Measurements from ENCODE around the gene DLG2. TPM values are rescaled to one million over a fixed set of nuclear protein-coding genes. Genes with fewer than 3 reads are reported as not detected.

The DLG2 gene
- total RNA-seq, 4 donors from 2014 or later, result 11.0 to 34.2 (median 19.8) TPM

DNA sequence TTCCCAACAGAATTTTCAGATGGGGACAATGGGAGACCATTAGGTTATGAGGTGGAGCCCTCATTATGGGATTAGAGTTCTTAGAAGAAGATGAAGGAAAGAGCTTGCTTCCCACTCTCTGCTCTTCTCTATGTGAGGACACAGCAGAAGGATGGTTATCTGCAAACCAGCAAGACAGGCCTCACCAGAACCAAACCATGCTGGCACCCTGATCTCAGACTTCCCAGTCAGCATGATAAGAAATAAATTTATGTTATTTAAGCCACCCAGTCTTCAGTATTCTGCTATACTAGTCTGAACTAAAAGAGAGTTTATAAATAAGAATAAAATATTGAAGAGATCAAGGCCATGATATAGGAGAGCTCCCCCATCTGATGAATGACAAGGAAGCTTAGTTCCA lies 1394.6 kb downstream of the DLG2 start:
- no peaks in the 10 kb centered on the region for H3K4me1 ChIP-seq
- no peaks in the 10 kb centered on the region for H3K36me3 ChIP-seq
- H3K4me3 ChIP-seq, result no peak overlapping the region
- H3K27ac ChIP-seq, result no peak overlapping the region
- TF ChIP-seq, protein P1, sequence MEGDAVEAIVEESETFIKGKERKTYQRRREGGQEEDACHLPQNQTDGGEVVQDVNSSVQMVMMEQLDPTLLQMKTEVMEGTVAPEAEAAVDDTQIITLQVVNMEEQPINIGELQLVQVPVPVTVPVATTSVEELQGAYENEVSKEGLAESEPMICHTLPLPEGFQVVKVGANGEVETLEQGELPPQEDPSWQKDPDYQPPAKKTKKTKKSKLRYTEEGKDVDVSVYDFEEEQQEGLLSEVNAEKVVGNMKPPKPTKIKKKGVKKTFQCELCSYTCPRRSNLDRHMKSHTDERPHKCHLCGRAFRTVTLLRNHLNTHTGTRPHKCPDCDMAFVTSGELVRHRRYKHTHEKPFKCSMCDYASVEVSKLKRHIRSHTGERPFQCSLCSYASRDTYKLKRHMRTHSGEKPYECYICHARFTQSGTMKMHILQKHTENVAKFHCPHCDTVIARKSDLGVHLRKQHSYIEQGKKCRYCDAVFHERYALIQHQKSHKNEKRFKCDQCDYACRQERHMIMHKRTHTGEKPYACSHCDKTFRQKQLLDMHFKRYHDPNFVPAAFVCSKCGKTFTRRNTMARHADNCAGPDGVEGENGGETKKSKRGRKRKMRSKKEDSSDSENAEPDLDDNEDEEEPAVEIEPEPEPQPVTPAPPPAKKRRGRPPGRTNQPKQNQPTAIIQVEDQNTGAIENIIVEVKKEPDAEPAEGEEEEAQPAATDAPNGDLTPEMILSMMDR (IDR thresholded peaks at IDR 0.05), result no peak
- no peak for TF ChIP-seq POLR2AphosphoS5 (IDR thresholded peaks at IDR 0.05)
- no peak for TF ChIP-seq EP300 (IDR thresholded peaks at IDR 0.05)
- no peak for TF ChIP-seq POLR2A (IDR thresholded peaks at IDR 0.05)
- H3K27me3 ChIP-seq, result no peaks in the 10 kb centered on the region
- no peaks in the 10 kb centered on the region for H3K9me3 ChIP-seq
- ATAC-seq, result no peak

DNA sequence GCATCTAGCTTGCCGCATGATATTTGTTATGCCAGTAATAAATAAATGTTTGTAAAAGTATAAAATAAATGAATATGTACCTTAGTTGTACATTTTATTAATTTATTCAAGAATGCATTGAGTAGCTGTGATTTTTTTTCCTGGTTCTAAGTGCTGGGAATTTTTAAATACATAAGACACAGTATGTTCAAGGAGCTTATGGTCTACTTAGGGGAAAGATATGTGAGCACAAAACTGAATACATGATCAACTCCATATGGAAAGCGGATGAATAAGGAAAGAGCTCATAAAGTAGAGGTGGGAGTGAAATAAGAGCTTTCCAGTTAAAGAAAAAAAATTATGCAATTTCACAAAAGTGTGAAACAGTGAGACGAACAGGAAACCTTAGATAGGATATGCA lies 1396.7 kb downstream of the DLG2 start:
- peaks cover 0 to 3% (median 0%) of the 10 kb centered on the region in 3 donors for H3K4me1 ChIP-seq
- no peak for ATAC-seq
- H3K27ac ChIP-seq, result no peak overlapping the region
- TF ChIP-seq EP300 (IDR thresholded peaks at IDR 0.05), result no peak
- TF ChIP-seq, protein P1 (IDR thresholded peaks at IDR 0.05), result no peak
- TF ChIP-seq POLR2A (IDR thresholded peaks at IDR 0.05), result no peak
- no peak for TF ChIP-seq POLR2AphosphoS5 (IDR thresholded peaks at IDR 0.05)
- no peaks in the 10 kb centered on the region for H3K9me3 ChIP-seq
- no peaks in the 10 kb centered on the region for H3K36me3 ChIP-seq
- H3K4me3 ChIP-seq, result no peak overlapping the region
- H3K27me3 ChIP-seq, result no peaks in the 10 kb centered on the region
- 86% methylated on average over 3 of the region's 3 CpGs for WGBS, 2 donors (ENCODE audit: low coverage in 1 of 2)

DNA sequence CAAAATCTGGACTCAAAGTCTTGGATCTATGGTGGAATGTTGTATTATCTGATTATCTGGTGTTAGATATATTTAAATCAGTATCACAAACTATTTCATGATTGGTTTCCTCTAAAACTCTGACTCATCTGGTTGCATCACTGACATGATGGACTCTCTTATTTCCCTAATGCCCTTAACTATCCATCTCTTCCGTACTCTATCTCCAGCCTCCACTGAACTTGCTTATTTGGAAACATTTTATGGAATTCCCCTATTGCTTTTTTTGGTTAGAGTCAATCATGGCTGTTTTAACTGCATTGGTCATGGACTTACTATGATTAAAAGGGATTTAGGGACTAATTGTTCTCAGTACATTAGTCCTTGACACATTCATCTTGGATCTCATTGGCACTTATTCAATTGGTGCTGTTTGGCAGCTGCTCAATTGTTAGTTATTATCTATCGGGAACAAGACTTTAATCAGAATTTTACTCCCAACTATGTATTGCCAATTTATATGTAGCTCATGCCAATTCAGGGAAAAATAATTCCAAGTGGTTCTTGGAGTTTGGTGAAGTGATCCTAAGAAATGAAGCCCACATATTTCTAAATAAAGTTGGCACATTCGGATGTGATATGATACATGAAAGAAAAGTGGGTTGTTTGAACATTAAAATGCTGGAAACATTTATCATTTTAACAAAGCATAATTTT lies 1399.0 kb downstream of the DLG2 start:
- WGBS, 2 donors (ENCODE audit: low coverage in 1 of 2), result 47 to 62% methylated on average over 2 to 3 of the region's 3 CpGs

DNA sequence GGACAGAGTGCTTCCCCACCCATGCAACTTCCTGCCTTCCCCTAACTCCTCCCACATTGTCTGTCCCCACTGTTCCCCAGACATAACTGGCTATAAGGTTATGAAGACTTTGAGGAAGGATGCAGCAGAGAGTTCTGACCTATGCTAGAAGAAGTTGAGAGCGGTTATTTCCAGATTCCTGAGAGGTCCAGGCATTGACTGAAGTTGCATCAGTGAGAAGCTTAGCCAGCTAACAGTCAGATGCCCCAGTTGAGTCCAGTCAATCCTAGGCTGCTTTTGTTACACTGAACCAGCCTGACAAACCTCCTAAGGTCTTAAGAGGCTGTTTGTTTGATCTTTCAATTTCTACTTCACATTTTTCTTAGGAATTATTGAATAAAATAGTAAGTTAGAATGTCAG lies 1403.1 kb downstream of the DLG2 start:
- no peak for ATAC-seq
- TF ChIP-seq, protein P1 (IDR thresholded peaks at IDR 0.05), result no peak
- TF ChIP-seq EP300 (IDR thresholded peaks at IDR 0.05) (no peak), POLR2A (IDR thresholded peaks at IDR 0.05) (no peak), POLR2AphosphoS5 (IDR thresholded peaks at IDR 0.05) (no peak)
- no peaks in the 10 kb centered on the region for H3K36me3 ChIP-seq
- no peak overlapping the region for H3K27ac ChIP-seq
- 83 to 100% methylated on average over 1 of the region's 1 CpG for WGBS, 2 donors (ENCODE audit: low coverage in 1 of 2)
- H3K4me1 ChIP-seq, result peaks cover 0 to 9% (median 0%) of the 10 kb centered on the region in 3 donors
- H3K9me3 ChIP-seq, result no peaks in the 10 kb centered on the region
- H3K4me3 ChIP-seq, result no peak overlapping the region
- H3K27me3 ChIP-seq, result no peaks in the 10 kb centered on the region

More for the DNA sequence above, 1399.0 kb downstream of the DLG2 start:
- Histone ChIP-seq H3K27ac (no peak overlapping the region), H3K9me3 (no peaks in the 10 kb centered on the region), H3K27me3 (no peaks in the 10 kb centered on the region), H3K4me1 (peaks cover 0 to 9% (median 0%) of the 10 kb centered on the region in 3 donors), H3K36me3 (no peaks in the 10 kb centered on the region), H3K4me3 (no peak overlapping the region)
- TF ChIP-seq POLR2A (IDR thresholded peaks at IDR 0.05), result no peak
- TF ChIP-seq POLR2AphosphoS5 (IDR thresholded peaks at IDR 0.05), result no peak
- TF ChIP-seq EP300 (IDR thresholded peaks at IDR 0.05), result no peak
- TF ChIP-seq, protein P1 (IDR thresholded peaks at IDR 0.05), result no peak
- no peak for ATAC-seq

DNA sequence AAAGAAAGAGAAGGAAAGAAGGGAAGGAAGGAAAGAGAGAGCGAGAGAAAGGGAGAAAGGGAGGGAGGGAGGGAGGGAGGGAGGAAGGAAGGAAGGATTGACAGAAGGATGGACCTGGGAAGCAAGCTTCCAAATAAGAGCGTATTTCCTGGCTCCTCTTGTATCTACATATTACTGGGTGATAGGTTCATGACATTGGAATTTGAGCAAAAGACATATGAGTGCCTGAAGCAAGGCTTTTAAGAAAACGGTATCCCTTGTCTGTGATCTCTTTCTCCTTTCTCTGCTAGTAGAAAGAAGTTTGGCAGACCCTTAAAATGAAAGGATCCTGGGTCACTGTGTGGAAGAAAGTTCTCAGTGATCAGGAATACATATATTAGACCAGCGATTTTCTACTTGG lies 1408.8 kb downstream of the DLG2 start:
- H3K4me3 ChIP-seq, result no peak overlapping the region
- no peak overlapping the region for H3K27ac ChIP-seq
- no peaks in the 10 kb centered on the region for H3K4me1 ChIP-seq
- no peak for TF ChIP-seq POLR2AphosphoS5 (IDR thresholded peaks at IDR 0.05)
- TF ChIP-seq, protein P1 (IDR thresholded peaks at IDR 0.05), result no peak
- no peak for TF ChIP-seq EP300 (IDR thresholded peaks at IDR 0.05)
- no peak for TF ChIP-seq POLR2A (IDR thresholded peaks at IDR 0.05)
- H3K9me3 ChIP-seq, result no peaks in the 10 kb centered on the region
- no peaks in the 10 kb centered on the region for H3K27me3 ChIP-seq
- no peak for ATAC-seq
- 70 to 76% methylated on average over 4 of the region's 4 CpGs for WGBS, 2 donors (ENCODE audit: low coverage in 1 of 2)
- H3K36me3 ChIP-seq, result no peaks in the 10 kb centered on the region
